ENCODE data around the gene GNB3.

DNA sequence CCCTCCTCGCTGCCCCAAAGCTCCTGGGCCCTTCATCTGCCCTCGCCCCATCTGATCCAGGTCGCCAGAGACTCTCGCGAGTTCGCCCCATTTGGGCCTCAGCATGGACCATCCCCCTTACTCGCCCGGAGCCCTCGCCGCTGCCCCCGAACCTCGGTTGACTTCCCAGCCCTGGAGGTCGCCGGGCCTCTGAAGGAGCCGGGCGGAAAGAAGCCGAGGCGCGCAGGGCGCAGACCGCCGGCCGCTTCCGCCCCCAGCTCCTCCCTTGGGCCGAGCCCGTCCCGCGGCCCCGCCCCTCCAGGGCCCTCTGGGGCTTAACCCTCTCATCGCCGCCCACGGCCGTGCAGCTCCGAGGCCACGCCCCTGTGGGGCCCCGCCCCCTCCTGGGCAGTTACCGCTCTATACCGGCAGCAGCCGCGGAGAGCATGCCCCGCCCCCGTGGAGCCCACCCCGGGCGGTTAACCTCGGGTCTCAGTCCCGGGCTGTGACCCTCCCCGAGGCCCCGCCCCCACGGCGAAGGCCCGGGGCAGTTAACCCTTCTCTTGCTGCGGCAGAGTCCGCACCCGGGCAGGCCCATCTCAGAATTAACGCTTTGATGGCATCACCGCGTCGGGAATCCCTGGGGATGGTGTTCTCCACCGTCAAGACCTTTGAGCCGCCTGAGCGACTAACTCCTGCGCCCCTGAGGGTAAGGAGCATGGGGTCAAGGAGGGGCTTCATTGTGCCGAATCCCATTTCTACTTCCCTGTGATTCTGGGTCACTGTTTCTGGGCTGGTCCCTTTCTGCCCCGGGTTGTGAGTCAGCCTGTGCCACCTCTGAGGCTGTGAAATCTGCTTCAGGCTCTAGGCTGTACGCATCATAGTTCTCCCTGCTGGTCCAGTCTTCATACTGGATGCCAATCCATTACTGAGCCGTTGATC is 32.6 kb downstream of the GNB3 start, which contains the start of gene SPSB2:
- TF ChIP-seq, protein P1, sequence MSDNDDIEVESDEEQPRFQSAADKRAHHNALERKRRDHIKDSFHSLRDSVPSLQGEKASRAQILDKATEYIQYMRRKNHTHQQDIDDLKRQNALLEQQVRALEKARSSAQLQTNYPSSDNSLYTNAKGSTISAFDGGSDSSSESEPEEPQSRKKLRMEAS (IDR thresholded peaks at IDR 0.05; ENCODE audit: low read depth, low read length), result peak; percentile 44; the same call in 1 of the 2 replicates
- TF ChIP-seq, protein P2, sequence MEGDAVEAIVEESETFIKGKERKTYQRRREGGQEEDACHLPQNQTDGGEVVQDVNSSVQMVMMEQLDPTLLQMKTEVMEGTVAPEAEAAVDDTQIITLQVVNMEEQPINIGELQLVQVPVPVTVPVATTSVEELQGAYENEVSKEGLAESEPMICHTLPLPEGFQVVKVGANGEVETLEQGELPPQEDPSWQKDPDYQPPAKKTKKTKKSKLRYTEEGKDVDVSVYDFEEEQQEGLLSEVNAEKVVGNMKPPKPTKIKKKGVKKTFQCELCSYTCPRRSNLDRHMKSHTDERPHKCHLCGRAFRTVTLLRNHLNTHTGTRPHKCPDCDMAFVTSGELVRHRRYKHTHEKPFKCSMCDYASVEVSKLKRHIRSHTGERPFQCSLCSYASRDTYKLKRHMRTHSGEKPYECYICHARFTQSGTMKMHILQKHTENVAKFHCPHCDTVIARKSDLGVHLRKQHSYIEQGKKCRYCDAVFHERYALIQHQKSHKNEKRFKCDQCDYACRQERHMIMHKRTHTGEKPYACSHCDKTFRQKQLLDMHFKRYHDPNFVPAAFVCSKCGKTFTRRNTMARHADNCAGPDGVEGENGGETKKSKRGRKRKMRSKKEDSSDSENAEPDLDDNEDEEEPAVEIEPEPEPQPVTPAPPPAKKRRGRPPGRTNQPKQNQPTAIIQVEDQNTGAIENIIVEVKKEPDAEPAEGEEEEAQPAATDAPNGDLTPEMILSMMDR (IDR thresholded peaks at IDR 0.05; ENCODE audit: low read depth, low read length), result no peak
- peak; percentile 34 for TF ChIP-seq POLR2A (IDR thresholded peaks at IDR 0.05; ENCODE audit: extremely low read depth, insufficient read length)
